IMR-90 (cell line): ENCODE results near the gene USP47.

Experiments
- POLR2A ChIP-seq: IDR thresholded peaks from 2 replicates; pipeline ENCODE4 v1.6.1; 2012; ENCODE audit warnings: mild to moderate bottlenecking, low read depth, low read length
- RCOR1 ChIP-seq: IDR thresholded peaks from 2 replicates; pipeline ENCODE4 v1.6.1; 2012; ENCODE audit warnings: mild to moderate bottlenecking, low read length, improper control_type of control experiment; ENCODE audit not compliant: insufficient replicate concordance
- RFX5 ChIP-seq: IDR thresholded peaks from 2 replicates; pipeline ENCODE4 v1.8.0; 2012; ENCODE audit warnings: low read depth, mild to moderate bottlenecking, low read length, moderate library complexity
- SMC3 ChIP-seq: fragments of 150-350 bp; IDR thresholded peaks from 2 replicates; pipeline ENCODE4 v1.6.1; 2016; ENCODE audit warnings: low read depth, mild to moderate bottlenecking, antibody characterized with exemption, low read length, moderate library complexity
- TF ChIP-seq, protein P1 (sequence below): conservative IDR thresholded peaks from 2 replicates; pipeline ENCODE4 v1.5.1; 2012; ENCODE audit warnings: mild to moderate bottlenecking, low read depth, low read length, improper control_type of control experiment

DNA sequence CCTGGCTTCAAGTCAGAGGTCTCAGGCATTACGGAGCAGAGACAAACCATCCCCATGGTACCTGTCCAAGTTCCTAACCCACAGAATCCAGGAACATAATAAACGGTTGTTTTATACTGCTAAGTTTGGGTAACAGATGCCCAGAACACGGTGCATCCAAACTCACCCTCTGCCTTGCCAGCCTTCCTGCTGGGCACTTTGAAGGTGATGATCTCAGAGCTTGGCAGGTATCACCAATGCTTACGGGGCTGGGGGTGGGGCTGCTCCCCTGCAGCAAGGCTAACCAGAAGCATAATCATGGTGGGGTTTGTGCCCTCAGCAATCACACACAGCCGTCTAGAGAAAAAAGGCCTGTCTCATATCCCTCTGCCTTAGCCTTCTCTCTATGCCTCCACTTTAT, 139.6 kb downstream of the USP47 start:
- TF ChIP-seq, protein P1, sequence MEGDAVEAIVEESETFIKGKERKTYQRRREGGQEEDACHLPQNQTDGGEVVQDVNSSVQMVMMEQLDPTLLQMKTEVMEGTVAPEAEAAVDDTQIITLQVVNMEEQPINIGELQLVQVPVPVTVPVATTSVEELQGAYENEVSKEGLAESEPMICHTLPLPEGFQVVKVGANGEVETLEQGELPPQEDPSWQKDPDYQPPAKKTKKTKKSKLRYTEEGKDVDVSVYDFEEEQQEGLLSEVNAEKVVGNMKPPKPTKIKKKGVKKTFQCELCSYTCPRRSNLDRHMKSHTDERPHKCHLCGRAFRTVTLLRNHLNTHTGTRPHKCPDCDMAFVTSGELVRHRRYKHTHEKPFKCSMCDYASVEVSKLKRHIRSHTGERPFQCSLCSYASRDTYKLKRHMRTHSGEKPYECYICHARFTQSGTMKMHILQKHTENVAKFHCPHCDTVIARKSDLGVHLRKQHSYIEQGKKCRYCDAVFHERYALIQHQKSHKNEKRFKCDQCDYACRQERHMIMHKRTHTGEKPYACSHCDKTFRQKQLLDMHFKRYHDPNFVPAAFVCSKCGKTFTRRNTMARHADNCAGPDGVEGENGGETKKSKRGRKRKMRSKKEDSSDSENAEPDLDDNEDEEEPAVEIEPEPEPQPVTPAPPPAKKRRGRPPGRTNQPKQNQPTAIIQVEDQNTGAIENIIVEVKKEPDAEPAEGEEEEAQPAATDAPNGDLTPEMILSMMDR, result no peak
- no peak for TF ChIP-seq RFX5
- no peak for TF ChIP-seq POLR2A
- no peak for TF ChIP-seq RCOR1
- no peak for TF ChIP-seq SMC3
